ENCODE results near the gene TCF19.
A peak's percentile ranks its signal among the peaks of the same experiment; 100 is the strongest.

Gene TCF19

GRCh38 chr6:31125586-31126363 is 32.6 kb upstream of the TCF19 start:
- DNase-seq (ENCODE audit: low read depth), result peak; percentile 25
- H3K4me3 ChIP-seq (ENCODE audit: low read depth, low read length), result no peak overlapping the region

- H3K4me3 ChIP-seq (ENCODE audit: low read depth, low read length), result no peak overlapping the region
- no peak for DNase-seq (ENCODE audit: low read depth)
These were observed 31.8 kb upstream of the TCF19 start for GRCh38 chr6:31126396-31127175.

- no peak overlapping the region for H3K4me3 ChIP-seq (ENCODE audit: low read depth, low read length)
- DNase-seq (ENCODE audit: low read depth), result no peak
These were observed 30.2 kb upstream of the TCF19 start for GRCh38 chr6:31128093-31128676.

GRCh38 chr6:31129130-31129529 is 29.3 kb upstream of the TCF19 start:
- H3K4me3 ChIP-seq (ENCODE audit: low read depth, low read length), result no peak overlapping the region
- no peak for DNase-seq (ENCODE audit: low read depth)

GRCh38 chr6:31130751-31131150 is 27.6 kb upstream of the TCF19 start:
- no peak overlapping the region for H3K4me3 ChIP-seq (ENCODE audit: low read depth, low read length)
- no peak for DNase-seq (ENCODE audit: low read depth)

GRCh38 chr6:31131595-31131994 is 26.8 kb upstream of the TCF19 start:
- H3K4me3 ChIP-seq (ENCODE audit: low read depth, low read length), result no peak overlapping the region
- no peak for DNase-seq (ENCODE audit: low read depth)

- no peak overlapping the region for H3K4me3 ChIP-seq (ENCODE audit: low read depth, low read length)
- no peak for DNase-seq (ENCODE audit: low read depth)
These were observed 25.6 kb upstream of the TCF19 start for GRCh38 chr6:31132806-31133205.

- H3K4me3 ChIP-seq (ENCODE audit: low read depth, low read length), result no peak overlapping the region
- DNase-seq (ENCODE audit: low read depth), result no peak
These were observed 22.7 kb upstream of the TCF19 start for GRCh38 chr6:31135710-31136109.

GRCh38 chr6:31138982-31139381 is 19.4 kb upstream of the TCF19 start, which contains the start of gene PSORS1C2:
PSORS1C2 (minus strand) TSS chr6:31139066; CDS start chr6:31139026, 40 bp downstream.
- DNase-seq (ENCODE audit: low read depth), result no peak
- no peak within 1 kb of the TSS for H3K4me3 ChIP-seq (ENCODE audit: low read depth, low read length)

GRCh38 chr6:31139599-31139998 is 18.8 kb upstream of the TCF19 start:
- DNase-seq (ENCODE audit: low read depth), result no peak
- no peak overlapping the region for H3K4me3 ChIP-seq (ENCODE audit: low read depth, low read length)

- no peak overlapping the region for H3K4me3 ChIP-seq (ENCODE audit: low read depth, low read length)
- DNase-seq (ENCODE audit: low read depth), result no peak
These were observed 17.7 kb upstream of the TCF19 start for GRCh38 chr6:31140643-31141042.

- H3K4me3 ChIP-seq (ENCODE audit: low read depth, low read length), result no peak overlapping the region
- DNase-seq (ENCODE audit: low read depth), result no peak
These were observed 16.0 kb upstream of the TCF19 start for GRCh38 chr6:31142361-31142761.

GRCh38 chr6:31143148-31143547 is 15.2 kb upstream of the TCF19 start:
- H3K4me3 ChIP-seq (ENCODE audit: low read depth, low read length), result no peak overlapping the region
- DNase-seq (ENCODE audit: low read depth), result peak; percentile 79

GRCh38 chr6:31144296-31144969 is 14.0 kb upstream of the TCF19 start:
- no peak for DNase-seq (ENCODE audit: low read depth)
- H3K4me3 ChIP-seq (ENCODE audit: low read depth, low read length), result no peak overlapping the region

- H3K4me3 ChIP-seq (ENCODE audit: low read depth, low read length), result no peak overlapping the region
- no peak for DNase-seq (ENCODE audit: low read depth)
These were observed 13.4 kb upstream of the TCF19 start for GRCh38 chr6:31144970-31145340.

GRCh38 chr6:31145386-31145785 is 13.0 kb upstream of the TCF19 start:
- no peak for DNase-seq (ENCODE audit: low read depth)
- H3K4me3 ChIP-seq (ENCODE audit: low read depth, low read length), result no peak overlapping the region

- no peak overlapping the region for H3K4me3 ChIP-seq (ENCODE audit: low read depth, low read length)
- no peak for DNase-seq (ENCODE audit: low read depth)
These were observed 8.5 kb upstream of the TCF19 start for GRCh38 chr6:31149827-31150447.

- no peak overlapping the region for H3K4me3 ChIP-seq (ENCODE audit: low read depth, low read length)
- no peak for DNase-seq (ENCODE audit: low read depth)
These were observed 5.6 kb upstream of the TCF19 start for GRCh38 chr6:31152781-31153180.

- H3K4me3 ChIP-seq (ENCODE audit: low read depth, low read length), result no peak overlapping the region
- no peak for DNase-seq (ENCODE audit: low read depth)
These were observed 4.0 kb upstream of the TCF19 start for GRCh38 chr6:31154436-31154835.

- no peak for DNase-seq (ENCODE audit: low read depth)
- H3K4me3 ChIP-seq (ENCODE audit: low read depth, low read length), result no peak overlapping the region
These were observed 1.7 kb upstream of the TCF19 start for GRCh38 chr6:31156641-31157040.
